ENCODE results near the gene CRIM1. TPM values are rescaled to one million over a fixed set of nuclear protein-coding genes. Genes with fewer than 3 reads are reported as not detected.
"Not testable (repeated sequence)": the region's sequence is repeated elsewhere in the genome, so short reads cannot be mapped to it uniquely, and the experiment has no call there.

CRIM1 gene
- 133 and 154 TPM in 2 replicates for total RNA-seq (2021)
- Bru-seq, nascent RNA, result percentile 97 among the genes with signal in this experiment
- BruChase-seq, experiment 1, labeled RNA remaining after a 2-hour chase, result percentile 95 among the genes with signal in this experiment
- BruChase-seq, experiment 2, labeled RNA remaining after a 6-hour chase, result percentile 86 among the genes with signal in this experiment
- long read RNA-seq, full-length matches to known transcripts, result 3 of 23 reads
- long read RNA-seq, partial matches to known transcripts, result 4 of 23 reads
- long read RNA-seq, other reads (novel, unspliced or antisense), result 16 of 23 reads

- peaks cover 14% of the 10 kb centered on the region for H4K20me1 ChIP-seq (ENCODE audit: insufficient read depth)
- no peaks in the 10 kb centered on the region for H3K36me3 ChIP-seq (ENCODE audit: low read depth)
- no peaks in the 10 kb centered on the region for H3K9me3 ChIP-seq (ENCODE audit: insufficient read depth, low read depth)
- ChIA-PET POLR2A (ENCODE audit: unreplicated experiment) (interaction anchor here (0.6 to 1.0 kb wide), 3 partner anchors 14 to 134 kb away, joined by 4 to 6 read pairs (median 5); no protein-coding TSS in a partner anchor), CTCF (interaction anchor here (0.6 to 2.6 kb wide), 2 partner anchors 105 to 301 kb away, joined by 15 to 16 read pairs; no protein-coding TSS in a partner anchor)
- no peak for TF ChIP-seq EZH2 (IDR thresholded peaks at IDR 0.05; ENCODE audit: low read depth)
- peaks cover 22% of the 10 kb centered on the region; the same call in 1 of the 2 replicates for H3F3A ChIP-seq (ENCODE audit: insufficient read depth, low read depth)
- H3K27me3 ChIP-seq (ENCODE audit: insufficient read depth, low read depth), result no peaks in the 10 kb centered on the region
- DNase-seq, result peak; percentile 70 to 82
- peak within 1 kb of the TSS; percentile 75 for H2AFZ ChIP-seq
- peaks cover 54% of the 10 kb centered on the region for H3K79me2 ChIP-seq (ENCODE audit: low read depth)
- peak within 1 kb of the TSS; percentile 60 for H3K27ac ChIP-seq
- H3K9me2 ChIP-seq (ENCODE audit: insufficient read depth), result no peaks in the 10 kb centered on the region
- H3K4me3 ChIP-seq, result peak within 1 kb of the TSS; percentile 67
- intact Hi-C loops (cut with micrococcal nuclease; ENCODE audit: unreplicated experiment), result loop anchor here (1.0 to 10.0 kb wide), 5 partner anchors 106 to 481 kb away; no protein-coding TSS in a partner anchor
- peaks cover 55% of the 10 kb centered on the region for H3K4me1 ChIP-seq (replicated peaks; ENCODE audit: insufficient read depth)
- BruUV-seq (replicated peaks), result no TSS peak
- peak within 1 kb of the TSS; percentile 86 for H3K4me2 ChIP-seq
Observed at GRCh38 chr2:36355151-36355889, at the start of gene CRIM1. Gene CRIM1, plus strand, starts transcription at chr2:36355778. Its CDS starts 515 bp downstream, at chr2:36356293.

- DNase-seq, result no peak
- CTCF ChIA-PET, result no interaction called here
- Histone ChIP-seq H3F3A (ENCODE audit: insufficient read depth, low read depth) (no peaks in the 10 kb centered on the region), H3K27me3 (ENCODE audit: insufficient read depth, low read depth) (no peaks in the 10 kb centered on the region), H3K9me3 (ENCODE audit: insufficient read depth, low read depth) (no peaks in the 10 kb centered on the region), H3K4me2 (no peak overlapping the region), H4K20me1 (ENCODE audit: insufficient read depth) (no peaks in the 10 kb centered on the region), H3K4me1 (replicated peaks; ENCODE audit: insufficient read depth) (no peaks in the 10 kb centered on the region), H2AFZ (no peak overlapping the region), H3K4me3 (no peak overlapping the region), H3K79me2 (ENCODE audit: low read depth) (no peaks in the 10 kb centered on the region), H3K36me3 (ENCODE audit: low read depth) (no peaks in the 10 kb centered on the region), H3K9me2 (ENCODE audit: insufficient read depth) (no peaks in the 10 kb centered on the region), H3K27ac (no peak overlapping the region)
- intact Hi-C loops (cut with micrococcal nuclease; ENCODE audit: unreplicated experiment), result no loop called here
- TF ChIP-seq CTCF (conservative IDR thresholded peaks at IDR 0.05) (no peak), EZH2 (IDR thresholded peaks at IDR 0.05; ENCODE audit: low read depth) (no peak)
- no TSS peak for BruUV-seq (replicated peaks)
- POLR2A ChIA-PET (ENCODE audit: unreplicated experiment), result interaction anchor here (0.7 kb wide), 1 partner anchor 624 kb away, joined by 3 read pairs; no protein-coding TSS in a partner anchor
Observed at GRCh38 chr2:36307441-36307840, 48.1 kb upstream of the CRIM1 start.

GRCh38 chr2:36310444-36310843, 45.1 kb upstream of the CRIM1 start:
- intact Hi-C loops (cut with micrococcal nuclease; ENCODE audit: unreplicated experiment); CTCF ChIA-PET: not testable (repeated sequence)

GRCh38 chr2:36318547-36318946, 37.0 kb upstream of the CRIM1 start:
- TF ChIP-seq EZH2 (IDR thresholded peaks at IDR 0.05; ENCODE audit: low read depth) (no peak), CTCF (conservative IDR thresholded peaks at IDR 0.05) (peak; percentile 39; the same call in 1 of the 2 replicates)
- Histone ChIP-seq H3K79me2 (ENCODE audit: low read depth) (no peaks in the 10 kb centered on the region), H3K9me3 (ENCODE audit: insufficient read depth, low read depth) (no peaks in the 10 kb centered on the region; the same call in 1 of the 2 replicates), H2AFZ (no peak overlapping the region), H3F3A (ENCODE audit: insufficient read depth, low read depth) (no peaks in the 10 kb centered on the region), H3K4me1 (replicated peaks; ENCODE audit: insufficient read depth) (no peaks in the 10 kb centered on the region), H3K27me3 (ENCODE audit: insufficient read depth, low read depth) (no peaks in the 10 kb centered on the region), H3K27ac (no peak overlapping the region), H3K9me2 (ENCODE audit: insufficient read depth) (no peaks in the 10 kb centered on the region), H3K36me3 (ENCODE audit: low read depth) (no peaks in the 10 kb centered on the region), H3K4me2 (no peak overlapping the region), H4K20me1 (ENCODE audit: insufficient read depth) (no peaks in the 10 kb centered on the region), H3K4me3 (no peak overlapping the region)
- BruUV-seq (replicated peaks), result no TSS peak
- ChIA-PET CTCF (no interaction called here), POLR2A (ENCODE audit: unreplicated experiment) (no interaction called here)
- no peak for DNase-seq
- intact Hi-C loops (cut with micrococcal nuclease; ENCODE audit: unreplicated experiment), result no loop called here

More at GRCh38 chr2:36310444-36310843, 45.1 kb upstream of the CRIM1 start:
- not testable (repeated sequence) for H2AFZ ChIP-seq; H3K4me2 ChIP-seq; H4K20me1 ChIP-seq (ENCODE audit: insufficient read depth); H3F3A ChIP-seq (ENCODE audit: insufficient read depth, low read depth); H3K4me1 ChIP-seq (replicated peaks; ENCODE audit: insufficient read depth); H3K27me3 ChIP-seq (ENCODE audit: insufficient read depth, low read depth); BruUV-seq (replicated peaks); H3K4me3 ChIP-seq; DNase-seq; H3K9me3 ChIP-seq (ENCODE audit: insufficient read depth, low read depth); H3K9me2 ChIP-seq (ENCODE audit: insufficient read depth); H3K79me2 ChIP-seq (ENCODE audit: low read depth); H3K27ac ChIP-seq; H3K36me3 ChIP-seq (ENCODE audit: low read depth)
- POLR2A ChIA-PET (ENCODE audit: unreplicated experiment), result interaction anchor here (0.7 kb wide), 1 partner anchor 484 kb away, joined by 3 read pairs; no protein-coding TSS in a partner anchor

Data from PC-9 (cell line).